GM12872 (cell line): ENCODE results near the gene PIP5K1A.

ENCODE experiments used
- TF ChIP-seq, protein P1 (sequence below): IDR thresholded peaks from 3 replicates; pipeline ENCODE4 v1.5.1; 2011; ENCODE audit warnings: low read depth, mild to moderate bottlenecking, low read length, moderate library complexity; ENCODE audit not compliant: insufficient read depth

Gene PIP5K1A

DNA sequence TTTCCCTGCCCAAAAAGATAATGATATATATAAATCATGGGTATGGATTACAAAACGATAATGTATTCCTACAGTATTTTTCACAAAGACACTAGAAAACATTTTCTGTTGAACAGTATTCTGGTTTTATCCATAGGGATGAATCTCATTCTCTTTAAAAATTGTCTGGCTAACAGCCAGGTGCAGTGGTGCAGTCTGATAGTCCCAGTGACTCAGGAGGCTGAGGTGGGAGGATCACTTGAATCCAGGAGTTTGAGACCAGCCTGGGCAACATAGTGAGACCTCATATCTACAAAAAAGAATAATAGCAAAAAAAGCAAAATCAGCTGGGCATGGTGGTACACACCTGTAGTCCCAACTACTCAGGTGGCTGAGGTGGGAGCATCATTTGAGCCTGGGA, 23.3 kb downstream of the PIP5K1A start:
- TF ChIP-seq, protein P1, sequence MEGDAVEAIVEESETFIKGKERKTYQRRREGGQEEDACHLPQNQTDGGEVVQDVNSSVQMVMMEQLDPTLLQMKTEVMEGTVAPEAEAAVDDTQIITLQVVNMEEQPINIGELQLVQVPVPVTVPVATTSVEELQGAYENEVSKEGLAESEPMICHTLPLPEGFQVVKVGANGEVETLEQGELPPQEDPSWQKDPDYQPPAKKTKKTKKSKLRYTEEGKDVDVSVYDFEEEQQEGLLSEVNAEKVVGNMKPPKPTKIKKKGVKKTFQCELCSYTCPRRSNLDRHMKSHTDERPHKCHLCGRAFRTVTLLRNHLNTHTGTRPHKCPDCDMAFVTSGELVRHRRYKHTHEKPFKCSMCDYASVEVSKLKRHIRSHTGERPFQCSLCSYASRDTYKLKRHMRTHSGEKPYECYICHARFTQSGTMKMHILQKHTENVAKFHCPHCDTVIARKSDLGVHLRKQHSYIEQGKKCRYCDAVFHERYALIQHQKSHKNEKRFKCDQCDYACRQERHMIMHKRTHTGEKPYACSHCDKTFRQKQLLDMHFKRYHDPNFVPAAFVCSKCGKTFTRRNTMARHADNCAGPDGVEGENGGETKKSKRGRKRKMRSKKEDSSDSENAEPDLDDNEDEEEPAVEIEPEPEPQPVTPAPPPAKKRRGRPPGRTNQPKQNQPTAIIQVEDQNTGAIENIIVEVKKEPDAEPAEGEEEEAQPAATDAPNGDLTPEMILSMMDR, result no peak

DNA sequence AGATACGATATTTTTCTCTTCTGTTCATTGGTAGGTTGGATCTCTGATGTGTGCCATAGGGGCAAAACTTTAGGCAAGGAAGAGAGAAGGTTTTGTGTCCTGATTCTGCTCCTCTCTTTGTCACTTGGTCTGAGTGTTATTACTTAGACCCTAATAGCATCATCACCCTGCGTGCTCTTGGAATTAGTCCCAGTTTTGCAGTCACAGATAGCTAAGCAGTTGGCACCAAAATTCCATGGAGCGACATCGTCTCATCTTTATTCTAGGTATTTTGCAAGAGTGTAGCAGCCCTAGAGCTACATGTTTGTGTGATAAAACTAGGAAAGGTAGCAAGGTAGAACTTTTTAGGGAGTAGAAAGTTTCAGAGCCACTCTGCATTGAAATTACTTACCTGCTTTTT, 23.8 kb downstream of the PIP5K1A start:
- TF ChIP-seq, protein P1, result no peak

DNA sequence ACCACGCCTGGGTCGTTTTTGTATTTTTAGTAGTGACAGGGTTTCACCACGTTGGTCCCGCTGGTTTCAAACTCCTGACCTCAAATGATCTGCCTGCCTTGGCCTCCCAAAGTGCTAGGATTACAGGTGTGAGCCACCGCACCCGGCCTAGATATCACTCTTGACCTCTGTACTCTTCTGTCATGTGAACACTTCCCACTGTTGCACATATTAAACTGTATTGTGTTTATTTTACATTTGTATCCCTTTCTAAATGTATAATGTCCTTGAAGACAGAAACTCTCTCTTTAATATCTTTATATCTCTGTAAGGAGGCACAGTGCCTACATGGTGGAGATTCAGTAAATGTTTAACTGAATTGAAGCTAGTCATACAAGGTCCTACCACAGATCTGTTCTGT, 36.9 kb downstream of the PIP5K1A start:
- TF ChIP-seq, protein P1, result no peak

DNA sequence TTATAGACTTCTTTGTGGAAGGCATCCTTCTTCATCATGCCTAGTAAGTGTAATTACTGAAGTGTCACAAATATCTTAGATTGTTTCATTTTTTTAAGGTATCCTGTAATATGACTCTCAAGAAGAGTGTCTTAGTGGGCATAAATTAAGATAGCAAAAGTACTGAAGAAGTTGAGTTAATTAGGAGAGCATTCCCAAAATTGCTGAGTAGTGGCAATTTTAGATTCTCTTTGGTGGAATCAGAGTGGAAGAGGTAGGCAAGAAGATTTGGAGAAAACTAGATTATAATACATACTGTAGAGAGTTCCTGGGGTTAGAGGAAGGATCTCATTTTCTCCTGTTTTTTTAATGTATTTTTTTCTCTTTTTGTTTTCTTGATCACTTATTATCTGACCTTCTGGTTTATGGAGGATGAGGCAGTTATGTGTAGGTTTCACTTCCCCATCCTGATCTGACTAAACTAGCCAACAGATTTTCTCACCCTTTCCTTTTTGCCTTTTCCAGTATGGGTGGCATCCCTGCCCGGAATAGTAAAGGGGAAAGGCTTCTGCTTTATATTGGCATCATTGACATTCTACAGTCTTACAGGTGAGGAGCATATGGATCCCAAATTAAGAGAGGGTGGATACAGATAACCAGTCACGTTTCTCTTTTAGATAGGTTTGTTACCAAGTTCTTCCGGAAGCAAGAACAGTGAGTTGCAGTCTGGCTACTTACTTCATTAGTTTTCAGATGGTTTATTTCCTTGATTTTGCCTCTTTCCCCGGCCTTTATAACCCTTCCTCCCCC, 39.5 kb downstream of the PIP5K1A start:
- TF ChIP-seq, protein P1, result no peak

DNA sequence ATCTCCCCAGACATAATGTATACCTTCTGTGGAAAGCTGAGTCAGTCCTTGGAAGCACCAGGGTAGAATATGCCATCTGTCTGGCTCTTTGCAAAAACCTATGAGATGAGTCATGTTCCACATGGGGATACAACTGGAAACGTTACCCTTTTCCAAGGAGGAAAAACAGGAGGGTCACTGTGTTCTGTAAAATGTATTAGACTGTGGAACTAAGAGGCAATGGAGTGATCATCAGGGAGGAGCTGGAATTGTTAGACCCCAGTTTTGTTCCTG, 40.1 kb downstream of the PIP5K1A start:
- TF ChIP-seq, protein P1, result no peak

DNA sequence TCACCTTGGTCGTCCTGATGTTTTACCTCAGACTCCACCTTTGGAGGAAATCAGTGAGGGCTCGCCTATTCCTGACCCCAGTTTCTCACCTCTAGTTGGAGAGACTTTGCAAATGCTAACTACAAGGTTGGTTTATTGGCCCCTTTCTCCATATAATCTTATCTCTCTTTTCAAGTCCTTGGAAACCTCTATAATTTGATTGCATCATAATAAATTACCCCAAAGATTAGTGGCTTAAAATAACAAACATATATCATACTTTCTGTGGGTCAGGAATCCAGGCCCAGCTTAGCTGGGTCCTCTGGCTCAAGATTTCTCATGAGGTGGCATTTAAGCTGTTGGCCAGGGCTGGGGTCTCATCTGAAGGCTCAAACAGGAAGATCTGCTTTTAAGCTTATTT, 44.1 kb downstream of the PIP5K1A start:
- TF ChIP-seq, protein P1, result no peak

DNA sequence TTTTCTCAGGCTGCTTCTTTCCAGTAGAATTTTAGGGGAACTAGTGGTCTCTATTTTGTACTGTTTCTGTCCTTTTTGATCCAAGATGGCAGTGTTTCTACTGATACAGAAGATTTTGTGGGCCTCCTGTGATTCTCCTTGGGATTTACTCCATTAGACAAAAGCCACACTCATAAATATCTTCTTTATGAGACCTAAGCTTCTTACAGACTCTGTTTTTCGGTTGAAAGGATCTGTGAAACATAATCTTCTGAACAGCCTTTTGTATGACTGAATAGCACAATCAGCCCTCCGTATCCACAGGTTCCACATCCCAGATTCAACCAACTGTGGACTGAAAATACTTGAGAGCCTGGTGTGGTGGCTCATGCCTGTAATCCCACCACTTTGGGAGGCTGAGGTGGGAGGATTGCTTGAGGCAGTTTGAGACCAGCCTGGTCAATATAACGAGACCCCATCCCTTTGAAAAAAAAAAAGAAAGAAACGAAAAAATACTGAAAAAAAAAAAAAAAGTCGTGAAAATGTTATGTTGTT, 45.4 kb downstream of the PIP5K1A start:
- TF ChIP-seq, protein P1, result no peak
